NB4 (cell line): Measurements from ENCODE around the gene ARRDC1.

Source experiments
- DNase-seq: peaks from one replicate; pipeline ENCODE4 v3.0.0; 2010; ENCODE audit warnings: low read depth
- H3K4me3 ChIP-seq: one replicate; pipeline ENCODE4 v1.5.1; 2011; ENCODE audit warnings: mild to moderate bottlenecking, low read depth, low read length, moderate library complexity
- MAX ChIP-seq: IDR thresholded peaks from 2 replicates; pipeline ENCODE4 v1.6.1; 2011; ENCODE audit warnings: low read depth, low read length
- MYC ChIP-seq: IDR thresholded peaks from 2 replicates; pipeline ENCODE4 v1.6.1; 2011; ENCODE audit warnings: low read depth, low read length
- POLR2A ChIP-seq: IDR thresholded peaks from 2 replicates; pipeline ENCODE4 v1.6.1; 2011; ENCODE audit warnings: mild to moderate bottlenecking; ENCODE audit not compliant: insufficient read length; ENCODE audit errors: extremely low read depth
- TF ChIP-seq, protein P1 (sequence below): IDR thresholded peaks from one replicate; pipeline ENCODE4 v1.5.1; 2012; ENCODE audit warnings: low read depth, low read length

Gene ARRDC1

GRCh38 chr9:137583347-137583746 is 22.1 kb upstream of the ARRDC1 start:
- no peak overlapping the region for H3K4me3 ChIP-seq
- no peak for TF ChIP-seq POLR2A
- no peak for TF ChIP-seq MYC
- TF ChIP-seq, protein P1, sequence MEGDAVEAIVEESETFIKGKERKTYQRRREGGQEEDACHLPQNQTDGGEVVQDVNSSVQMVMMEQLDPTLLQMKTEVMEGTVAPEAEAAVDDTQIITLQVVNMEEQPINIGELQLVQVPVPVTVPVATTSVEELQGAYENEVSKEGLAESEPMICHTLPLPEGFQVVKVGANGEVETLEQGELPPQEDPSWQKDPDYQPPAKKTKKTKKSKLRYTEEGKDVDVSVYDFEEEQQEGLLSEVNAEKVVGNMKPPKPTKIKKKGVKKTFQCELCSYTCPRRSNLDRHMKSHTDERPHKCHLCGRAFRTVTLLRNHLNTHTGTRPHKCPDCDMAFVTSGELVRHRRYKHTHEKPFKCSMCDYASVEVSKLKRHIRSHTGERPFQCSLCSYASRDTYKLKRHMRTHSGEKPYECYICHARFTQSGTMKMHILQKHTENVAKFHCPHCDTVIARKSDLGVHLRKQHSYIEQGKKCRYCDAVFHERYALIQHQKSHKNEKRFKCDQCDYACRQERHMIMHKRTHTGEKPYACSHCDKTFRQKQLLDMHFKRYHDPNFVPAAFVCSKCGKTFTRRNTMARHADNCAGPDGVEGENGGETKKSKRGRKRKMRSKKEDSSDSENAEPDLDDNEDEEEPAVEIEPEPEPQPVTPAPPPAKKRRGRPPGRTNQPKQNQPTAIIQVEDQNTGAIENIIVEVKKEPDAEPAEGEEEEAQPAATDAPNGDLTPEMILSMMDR = no peak
- no peak for TF ChIP-seq MAX
- DNase-seq = no peak

DNA sequence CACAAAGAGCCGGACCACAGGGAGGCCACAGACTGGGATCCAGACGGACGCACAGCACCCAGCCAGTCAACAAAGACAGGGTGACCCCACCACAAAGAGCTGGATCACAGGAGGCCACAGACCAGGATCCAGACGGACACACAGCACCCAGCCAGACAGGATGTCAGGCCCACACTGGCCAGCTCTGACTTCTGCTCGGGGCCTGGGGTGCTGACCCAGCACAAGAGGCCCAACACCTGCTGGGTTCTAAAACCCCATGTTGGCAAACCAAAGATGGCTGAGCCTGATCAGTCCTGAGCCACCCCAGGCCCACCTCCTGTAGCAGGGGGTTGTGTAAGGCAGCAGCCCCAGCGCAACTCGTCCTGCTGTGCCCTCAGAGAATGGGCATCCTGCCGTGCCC is 21.5 kb upstream of the ARRDC1 start:
- no peak for DNase-seq
- TF ChIP-seq, protein P1 = no peak
- no peak for TF ChIP-seq MAX
- no peak for TF ChIP-seq MYC
- TF ChIP-seq POLR2A = no peak

DNA sequence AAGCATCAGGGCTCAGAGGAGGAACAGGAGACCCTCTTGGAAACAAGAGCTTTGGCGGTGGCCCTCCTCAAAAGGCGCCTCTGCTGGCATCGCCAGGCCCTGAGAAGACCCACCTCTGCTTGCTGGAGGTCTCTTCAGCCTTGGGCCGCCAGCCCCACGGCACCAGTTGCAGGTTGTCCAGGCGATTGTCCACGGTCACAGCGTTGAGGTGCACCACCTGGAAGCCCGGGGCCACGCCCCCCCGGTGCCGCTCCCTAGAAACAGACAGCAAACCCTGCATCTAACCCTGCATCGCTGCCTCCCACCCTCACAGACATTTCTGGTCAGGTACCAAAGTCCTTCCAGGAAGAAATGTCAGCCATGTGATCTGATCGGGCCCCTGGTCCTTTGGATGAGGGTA is 18.6 kb upstream of the ARRDC1 start:
- no peak for TF ChIP-seq POLR2A
- no peak for TF ChIP-seq MAX
- TF ChIP-seq, protein P1 = no peak
- no peak for TF ChIP-seq MYC
- no peak for DNase-seq
- H3K4me3 ChIP-seq = no peak overlapping the region

More for the DNA sequence above, 21.5 kb upstream of the ARRDC1 start:
- no peak overlapping the region for H3K4me3 ChIP-seq

GRCh38 chr9:137588311-137588710 is 17.2 kb upstream of the ARRDC1 start:
- no peak overlapping the region for H3K4me3 ChIP-seq
- TF ChIP-seq POLR2A = no peak
- TF ChIP-seq, protein P1 = no peak
- no peak for DNase-seq

GRCh38 chr9:137588891-137589290 is 16.6 kb upstream of the ARRDC1 start:
- DNase-seq = no peak
- TF ChIP-seq POLR2A (no peak), MYC (no peak), MAX (no peak)
- TF ChIP-seq, protein P1 = no peak
- peak overlapping the region; percentile 78 for H3K4me3 ChIP-seq

- DNase-seq = peak; percentile 42
These were observed 15.9 kb upstream of the ARRDC1 start for GRCh38 chr9:137589441-137590122.

More at GRCh38 chr9:137589441-137590122, 15.9 kb upstream of the ARRDC1 start:
- H3K4me3 ChIP-seq = peak overlapping the region; percentile 78
- TF ChIP-seq, protein P1 = no peak
- TF ChIP-seq MYC (no peak), POLR2A (no peak), MAX (no peak)
